Activated CD8-positive, alpha-beta memory T cell treated with anti-CD3 and anti-CD28 coated beads for 48 hours (primary cell): ENCODE measurements around the gene SKAP1.

ENCODE experiments used
- DNase-seq, 3 experiments: peaks; one replicate each; pipeline ENCODE4 v3.0.0-alpha.2; 2020; ENCODE audit warnings: low read depth in 2 of 3, low spot score in 2 of 3

Gene SKAP1

DNA sequence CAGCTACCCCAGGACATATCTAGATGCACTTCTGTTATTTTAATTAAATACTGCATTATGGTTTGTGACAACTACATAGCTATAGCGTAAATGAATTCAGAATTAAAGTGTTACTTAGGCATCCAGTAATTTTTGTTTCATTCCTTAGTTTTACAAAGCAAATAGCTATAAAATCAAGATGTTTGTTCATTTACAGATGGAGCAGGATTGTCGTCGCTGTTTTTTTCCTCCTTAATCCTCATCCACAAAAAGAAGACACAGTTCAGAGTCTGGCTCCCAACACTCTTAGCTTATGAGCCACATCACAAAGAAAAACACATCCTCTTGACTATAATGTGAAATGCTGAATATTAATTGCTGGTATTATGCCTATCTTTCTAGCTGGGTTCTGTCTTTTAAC is 278.8 kb downstream of the SKAP1 start:
- DNase-seq = no peak

DNA sequence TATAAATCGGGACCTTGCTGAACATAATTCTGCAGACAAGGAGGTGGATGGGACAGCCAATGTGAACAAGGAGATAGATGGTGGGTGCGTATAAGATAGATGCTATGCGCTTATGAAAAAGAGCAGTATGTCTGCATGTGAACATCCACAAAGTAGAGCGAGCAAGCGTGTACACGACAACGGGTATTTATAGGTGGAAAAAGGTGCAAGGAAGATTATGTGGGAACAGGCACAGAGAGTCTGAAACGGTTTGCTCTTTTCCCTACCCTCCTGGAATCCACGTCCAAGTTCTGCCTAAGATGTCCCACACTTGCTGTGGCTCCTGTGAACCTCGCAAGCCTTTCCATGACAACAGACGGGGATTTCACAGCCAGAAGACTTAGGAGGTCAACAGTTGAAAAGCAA is 279.4 kb downstream of the SKAP1 start:
- no peak for DNase-seq

DNA sequence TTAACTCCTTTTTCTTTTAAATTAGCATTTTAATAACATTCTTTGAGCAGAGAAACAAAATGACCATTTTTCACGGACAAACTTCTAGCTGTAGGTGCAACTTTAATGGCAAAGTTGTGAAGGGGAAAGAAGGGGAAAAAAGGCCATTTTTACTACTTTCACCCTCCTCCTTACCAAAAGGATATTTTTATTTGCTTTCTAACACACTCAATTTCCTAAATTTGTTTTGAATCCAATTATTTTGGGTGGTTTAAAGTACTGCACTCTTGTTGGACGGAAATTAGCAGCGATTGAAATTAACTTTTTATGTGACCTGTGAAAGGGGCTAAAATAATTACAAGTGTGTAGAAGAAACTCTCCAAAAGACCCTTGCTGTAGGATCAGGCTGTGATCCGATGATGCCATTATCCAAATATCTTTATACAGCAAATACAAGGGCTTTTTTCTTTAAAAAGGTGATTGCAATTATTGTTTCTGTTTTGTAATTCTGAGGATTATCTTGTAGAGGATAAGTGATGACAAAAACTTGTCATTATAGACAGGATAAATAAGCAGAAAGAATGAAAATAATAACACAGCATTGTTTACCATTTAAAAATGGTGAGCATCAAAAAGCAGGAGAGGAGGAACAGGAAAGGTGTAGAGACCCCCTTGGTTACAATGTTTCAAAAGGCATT is 280.1 kb downstream of the SKAP1 start:
- DNase-seq = no peak

DNA sequence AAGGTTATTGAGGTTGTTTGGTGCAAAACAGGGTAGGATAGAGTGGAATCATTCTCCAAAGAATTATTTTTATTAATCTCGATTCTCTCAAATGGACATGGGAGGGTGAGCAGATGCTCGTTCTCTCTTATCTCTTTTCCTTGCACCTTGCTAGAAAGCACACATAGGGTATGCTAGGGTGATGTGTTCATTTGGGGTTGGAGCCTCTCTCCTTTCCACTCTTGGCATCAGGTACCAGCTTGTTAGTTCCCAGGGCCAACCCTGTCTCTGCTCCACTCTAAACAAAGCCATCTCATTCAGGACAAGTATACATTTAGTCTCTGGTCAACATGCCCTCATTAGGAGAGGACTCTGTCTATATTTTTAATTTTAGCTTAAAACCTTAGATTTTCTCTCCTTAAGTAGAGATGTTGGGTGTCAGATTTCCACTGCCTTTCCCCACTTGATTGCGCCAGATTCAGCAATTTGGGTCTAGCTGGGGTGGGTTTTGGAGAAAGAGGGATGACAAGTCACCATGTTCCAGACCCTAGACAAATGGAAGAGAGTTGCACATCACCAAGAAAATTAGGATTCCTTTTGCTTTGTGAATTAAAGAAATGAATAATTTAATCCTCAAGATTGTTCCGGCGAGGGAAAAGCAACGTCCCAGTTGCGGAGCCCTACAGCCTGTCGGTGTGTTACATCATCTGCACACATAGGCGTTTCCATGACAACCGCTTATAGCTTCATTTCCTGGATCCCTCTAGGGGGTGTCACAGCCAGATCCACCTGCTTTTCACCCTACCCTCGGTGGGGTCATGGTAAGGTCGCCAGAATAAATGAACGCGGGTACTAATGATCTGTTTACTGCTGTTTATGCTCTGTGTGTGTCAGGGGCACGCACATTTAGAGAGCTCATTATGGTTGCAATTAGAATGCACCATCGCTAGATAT is 280.9 kb downstream of the SKAP1 start:
- no peak for DNase-seq

DNA sequence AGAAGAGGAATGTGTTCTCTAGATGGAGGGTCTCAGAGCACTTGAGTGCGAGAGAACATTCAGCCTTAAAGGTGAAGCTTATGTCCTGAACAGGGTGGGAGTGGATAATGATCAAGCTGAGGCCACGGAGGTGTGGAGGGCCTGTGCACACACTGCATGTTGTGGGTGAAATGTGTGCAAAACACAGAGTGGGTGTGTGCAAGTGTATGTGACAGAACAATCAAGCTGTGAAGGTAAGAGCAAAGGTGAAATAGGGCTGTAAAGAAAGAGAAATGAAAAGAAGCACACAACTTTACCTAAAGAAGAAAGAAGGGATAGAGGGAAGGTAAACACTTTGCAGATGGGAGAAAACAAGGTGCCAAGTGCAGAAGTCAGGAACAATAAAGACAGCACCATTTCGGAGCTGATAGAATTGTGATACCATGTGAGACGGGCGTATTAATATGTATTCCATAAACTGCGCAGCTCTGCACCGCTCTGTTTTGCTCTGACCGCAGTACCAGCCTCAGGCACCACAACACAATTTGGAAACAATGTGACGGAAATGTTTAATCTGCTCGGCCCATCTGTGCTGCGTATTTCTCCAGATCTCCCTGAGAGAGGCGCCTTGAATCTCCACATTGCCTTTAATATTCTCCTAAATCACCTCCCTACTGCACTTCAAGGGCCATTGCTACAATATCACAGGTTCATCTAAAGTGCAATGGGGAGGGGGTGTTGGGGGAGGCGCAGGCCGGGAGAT is 281.8 kb downstream of the SKAP1 start:
- DNase-seq = no peak

DNA sequence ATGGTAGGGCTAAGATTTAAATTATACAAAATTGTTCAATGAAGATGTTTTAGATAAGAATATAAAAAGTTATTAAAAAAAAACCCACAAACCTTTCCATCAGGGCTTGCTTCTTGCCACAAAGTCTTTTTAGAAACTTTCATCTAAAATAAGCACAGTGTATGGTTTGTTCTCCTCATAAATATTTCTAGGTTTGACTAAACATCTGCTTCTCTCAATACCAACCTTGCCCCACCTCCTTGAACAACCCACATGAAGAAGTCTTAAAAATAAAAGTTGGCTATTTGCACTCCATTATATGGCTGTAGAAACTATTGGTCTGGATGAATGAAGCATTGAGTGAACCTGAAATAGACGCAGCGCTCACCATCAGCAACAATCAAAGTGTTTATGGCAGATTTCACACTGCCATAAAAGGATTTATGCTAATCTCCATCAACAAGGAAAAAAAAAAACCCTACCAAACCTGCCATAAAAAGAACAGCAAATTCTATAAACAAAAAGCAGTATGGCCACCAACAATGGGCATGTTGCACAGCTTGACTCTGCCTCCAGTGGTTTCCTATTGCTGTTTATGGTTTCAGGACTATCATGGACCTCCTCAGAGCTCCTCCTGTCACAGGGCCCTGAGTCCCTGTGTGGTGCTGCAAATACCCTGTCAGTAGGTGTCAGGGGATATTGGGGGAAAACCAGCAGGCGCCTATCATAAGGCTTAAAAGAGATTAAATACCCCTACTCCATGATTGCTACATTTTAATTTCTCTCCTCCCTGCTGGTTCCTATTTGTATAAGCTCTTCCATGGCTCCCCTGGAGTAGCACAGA is 284.8 kb downstream of the SKAP1 start:
- DNase-seq = no peak

DNA sequence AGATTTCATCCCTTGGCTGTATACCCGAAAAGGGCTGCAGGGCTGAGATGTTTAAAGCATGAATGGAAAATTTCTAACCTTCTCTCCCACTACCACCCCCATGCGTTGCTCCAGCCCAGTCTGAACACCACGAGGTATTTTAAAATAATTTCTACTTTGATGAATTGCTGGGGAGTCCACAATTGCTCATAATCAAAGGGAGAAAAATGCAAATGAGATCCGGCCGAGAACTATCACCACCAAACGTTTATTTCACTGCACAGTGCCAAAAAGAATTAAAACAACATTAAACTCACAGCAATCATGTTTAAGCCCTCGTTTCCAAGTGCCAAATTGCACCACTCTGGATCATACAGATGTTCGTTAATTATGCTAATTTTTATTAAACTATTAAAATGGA is 285.8 kb downstream of the SKAP1 start:
- no peak for DNase-seq

DNA sequence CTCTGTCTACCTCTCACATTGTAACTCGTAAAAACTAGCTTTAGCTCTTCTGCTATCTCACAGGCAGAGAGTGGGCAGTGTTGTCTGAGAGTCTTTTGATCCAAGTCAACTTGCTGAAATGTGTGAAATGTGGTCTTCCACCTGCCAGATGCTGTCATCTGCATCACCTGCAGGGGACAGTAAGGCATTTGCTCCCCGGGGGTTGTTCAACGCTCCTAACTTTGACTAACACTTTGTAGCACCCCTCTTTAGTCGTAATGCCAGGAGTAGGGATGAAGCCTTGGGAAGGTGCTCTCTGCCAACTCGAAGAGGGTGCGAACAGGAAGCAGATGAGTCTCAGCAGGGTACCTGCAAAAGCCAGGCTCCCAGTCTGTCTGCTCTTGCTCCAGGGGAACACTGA is 286.4 kb downstream of the SKAP1 start:
- no peak for DNase-seq

DNA sequence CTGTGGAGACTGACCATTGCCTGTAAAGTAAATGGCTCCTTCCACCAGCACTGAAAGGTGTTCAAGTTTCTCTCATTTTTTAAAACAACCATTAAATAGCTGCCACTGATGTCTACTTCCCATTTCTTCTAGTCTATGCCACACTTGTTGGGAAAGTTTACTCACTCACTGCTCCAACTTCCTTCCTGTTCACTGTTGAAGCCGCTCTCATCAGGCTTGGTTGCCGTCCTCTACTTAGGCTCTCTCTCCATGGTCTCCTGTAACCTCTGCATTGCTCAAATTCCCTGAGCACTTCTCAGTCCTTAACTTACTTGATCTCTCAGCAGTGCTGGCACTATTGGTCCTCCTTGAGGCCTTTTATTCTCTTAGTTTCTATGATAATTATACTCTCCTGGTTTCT is 290.1 kb downstream of the SKAP1 start:
- no peak for DNase-seq

DNA sequence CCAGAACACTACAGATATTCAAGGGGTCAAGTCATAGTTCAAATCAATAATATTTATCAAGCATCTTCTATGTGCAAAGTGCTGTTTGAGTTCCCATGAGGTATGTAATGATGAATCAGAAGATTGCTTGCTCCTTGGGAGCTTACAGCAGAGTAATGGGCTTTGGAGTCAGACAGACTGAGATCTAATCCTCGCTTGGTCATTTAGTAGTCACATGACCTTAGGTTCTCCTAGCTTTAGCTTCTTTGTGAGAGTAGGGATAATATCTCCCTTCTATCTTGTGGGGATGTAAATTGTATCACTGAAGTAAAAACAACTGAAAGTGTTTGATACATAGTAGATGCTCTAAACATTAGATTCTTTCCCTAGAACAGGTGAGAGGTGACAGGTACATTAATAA is 292.4 kb downstream of the SKAP1 start:
- no peak for DNase-seq

DNA sequence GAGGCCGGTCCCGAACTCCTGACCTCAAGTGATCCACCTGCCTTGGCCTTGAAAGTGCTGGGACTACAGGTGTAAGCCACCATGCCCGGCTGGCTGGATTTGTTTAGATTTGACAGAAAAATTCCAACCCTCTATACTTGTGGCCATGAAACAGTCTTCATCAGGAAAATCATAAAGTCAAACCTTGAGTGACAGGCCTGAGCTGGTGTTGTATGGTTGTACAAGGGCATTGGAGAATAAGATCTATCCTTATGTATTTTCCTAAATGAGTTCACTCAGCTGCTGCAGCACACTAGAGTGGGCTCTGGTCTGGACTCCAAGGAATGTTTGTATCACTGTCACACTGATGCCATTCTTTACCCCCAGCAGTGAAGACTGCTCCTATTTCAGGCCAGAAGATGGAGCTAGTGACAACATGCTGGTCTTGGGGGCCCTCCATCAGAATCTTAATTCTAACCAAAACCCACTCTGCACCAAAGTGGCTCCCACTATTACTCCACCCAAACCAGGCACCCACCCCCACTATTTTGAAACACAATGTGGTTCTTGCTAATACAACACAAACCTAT is 295.0 kb downstream of the SKAP1 start:
- DNase-seq = no peak

DNA sequence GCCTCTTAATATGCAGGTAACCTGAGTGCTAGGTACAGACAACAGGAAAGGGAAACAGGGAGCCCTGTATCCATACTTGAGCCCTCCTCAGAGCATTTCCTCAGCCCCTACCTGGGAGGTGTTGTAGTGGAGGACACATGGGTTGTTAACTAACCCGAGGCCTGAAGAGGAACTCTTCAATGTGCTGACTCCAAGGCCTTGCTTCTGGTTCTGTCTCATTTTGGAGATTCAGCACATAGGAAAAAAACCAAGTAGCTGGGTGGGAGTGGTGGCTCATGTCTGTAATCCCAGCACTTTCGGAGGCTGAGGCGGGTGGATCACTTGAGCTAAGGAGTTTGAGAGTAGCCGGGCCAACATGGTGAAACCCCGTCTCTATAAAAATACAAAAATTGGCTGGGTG is 297.6 kb downstream of the SKAP1 start:
- DNase-seq = no peak

DNA sequence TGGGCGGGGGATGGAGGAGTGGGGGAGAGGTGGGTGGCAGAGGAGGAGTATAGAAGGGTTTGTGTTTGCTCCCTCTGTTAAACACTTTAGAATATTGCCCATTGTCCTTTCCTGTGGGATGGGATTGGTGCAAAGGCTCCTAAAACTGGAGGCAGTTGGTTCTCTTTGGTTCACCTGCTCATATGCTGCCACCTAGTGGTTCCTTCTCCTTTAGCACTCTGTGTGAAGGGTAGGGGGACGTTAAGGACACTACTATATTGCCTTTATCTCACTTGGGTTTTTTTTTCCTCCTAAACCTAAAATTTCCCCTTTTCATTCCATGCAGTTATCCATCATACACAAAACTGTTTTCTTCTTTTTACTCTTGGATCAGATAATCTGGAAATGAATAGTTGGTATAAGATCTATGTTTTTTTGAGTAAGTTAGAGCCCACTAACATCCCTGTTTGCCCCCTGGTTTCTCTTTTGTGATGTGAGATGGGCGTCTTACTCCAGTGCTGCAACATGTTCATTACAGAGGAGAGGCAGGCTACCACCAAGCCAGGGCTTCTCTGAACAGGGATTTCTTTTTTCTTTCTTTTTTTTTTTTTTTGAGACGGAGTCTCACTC is 298.7 kb downstream of the SKAP1 start:
- DNase-seq = no peak

DNA sequence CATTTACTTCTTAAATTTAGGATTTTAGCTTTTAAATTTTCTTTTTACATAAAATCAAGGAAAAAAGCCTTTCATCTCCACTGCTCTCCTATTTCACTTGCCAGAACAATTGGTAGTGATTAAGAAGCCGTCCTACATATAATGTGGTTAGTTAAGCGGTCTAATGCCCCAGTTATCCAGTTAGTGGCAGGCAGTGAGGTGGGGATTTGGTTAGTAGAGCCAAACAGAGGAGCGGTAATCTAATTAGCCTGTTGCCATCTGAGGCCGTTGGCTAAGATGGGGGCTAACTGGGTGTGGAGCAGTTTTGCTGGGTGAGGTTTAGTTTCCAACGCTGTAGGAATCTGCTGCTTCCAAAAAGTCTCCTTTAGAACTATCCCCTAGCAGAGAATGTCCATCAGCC is 300.0 kb downstream of the SKAP1 start:
- no peak for DNase-seq

DNA sequence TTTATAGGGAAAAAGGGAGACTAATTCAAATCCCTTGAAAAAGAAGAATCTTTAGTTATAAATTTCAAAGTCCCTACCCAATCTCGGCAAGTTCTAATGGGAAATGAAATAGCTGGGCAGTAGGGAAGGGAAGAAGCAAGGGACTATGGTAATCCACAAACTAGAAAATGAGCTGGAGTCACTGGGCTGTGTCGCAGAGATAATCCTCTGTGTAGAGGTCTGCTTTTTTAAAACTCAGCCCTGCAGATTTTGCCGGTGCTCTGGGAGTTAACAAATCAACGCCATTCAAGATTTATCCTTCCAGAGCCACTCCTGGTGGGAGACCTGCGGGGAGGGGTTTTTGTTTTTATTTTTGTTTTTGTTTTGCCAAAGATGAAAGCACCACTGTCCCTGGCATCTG is 301.6 kb downstream of the SKAP1 start:
- DNase-seq = no peak

DNA sequence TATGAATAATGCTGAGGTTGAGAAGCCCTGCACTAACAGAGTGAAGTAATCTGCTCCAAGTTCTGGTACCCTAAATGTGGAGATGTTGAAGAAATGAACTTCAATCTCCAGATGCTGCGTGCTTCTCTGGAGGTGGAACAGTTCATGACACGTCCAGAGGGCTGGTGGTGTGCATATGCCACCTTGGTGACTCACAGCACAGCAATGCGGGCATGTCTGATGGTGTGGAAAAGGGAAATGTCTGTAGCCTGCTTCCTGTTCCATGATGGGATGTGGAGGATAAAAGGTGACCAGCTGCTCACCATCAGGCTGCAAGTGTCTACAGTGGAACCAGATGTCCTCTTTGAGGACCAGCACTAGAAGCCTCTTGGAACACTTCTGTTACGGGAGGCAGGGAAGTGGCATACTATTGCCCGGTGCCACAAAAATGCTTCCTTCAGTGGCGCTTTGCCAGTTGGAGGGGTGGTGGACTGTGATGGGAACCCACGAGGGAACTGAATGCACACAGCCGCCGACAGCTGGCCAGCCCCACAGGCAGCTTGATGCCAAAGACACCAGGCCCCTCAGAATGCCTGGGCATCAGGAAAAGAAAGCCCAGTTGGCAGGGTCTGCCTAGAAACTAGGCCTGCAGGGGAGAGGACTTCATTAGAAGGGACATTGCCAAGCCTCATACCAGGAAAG is 302.5 kb downstream of the SKAP1 start:
- no peak for DNase-seq

DNA sequence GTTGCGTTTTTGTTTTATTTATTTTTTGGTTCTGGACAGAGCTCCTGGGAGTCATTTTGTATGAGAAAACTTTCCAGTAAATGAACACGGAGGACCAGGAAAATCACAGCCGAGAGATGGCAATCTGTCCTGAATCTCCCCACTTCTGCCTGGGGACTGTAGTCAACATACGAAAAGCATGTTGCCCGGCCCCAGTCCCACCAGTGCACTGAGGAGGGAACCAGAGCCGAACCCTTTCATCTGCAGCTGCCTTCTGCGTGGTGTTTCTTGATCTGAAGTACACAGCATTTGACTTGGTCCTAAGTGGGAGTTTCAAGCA is 303.5 kb downstream of the SKAP1 start:
- no peak for DNase-seq

DNA sequence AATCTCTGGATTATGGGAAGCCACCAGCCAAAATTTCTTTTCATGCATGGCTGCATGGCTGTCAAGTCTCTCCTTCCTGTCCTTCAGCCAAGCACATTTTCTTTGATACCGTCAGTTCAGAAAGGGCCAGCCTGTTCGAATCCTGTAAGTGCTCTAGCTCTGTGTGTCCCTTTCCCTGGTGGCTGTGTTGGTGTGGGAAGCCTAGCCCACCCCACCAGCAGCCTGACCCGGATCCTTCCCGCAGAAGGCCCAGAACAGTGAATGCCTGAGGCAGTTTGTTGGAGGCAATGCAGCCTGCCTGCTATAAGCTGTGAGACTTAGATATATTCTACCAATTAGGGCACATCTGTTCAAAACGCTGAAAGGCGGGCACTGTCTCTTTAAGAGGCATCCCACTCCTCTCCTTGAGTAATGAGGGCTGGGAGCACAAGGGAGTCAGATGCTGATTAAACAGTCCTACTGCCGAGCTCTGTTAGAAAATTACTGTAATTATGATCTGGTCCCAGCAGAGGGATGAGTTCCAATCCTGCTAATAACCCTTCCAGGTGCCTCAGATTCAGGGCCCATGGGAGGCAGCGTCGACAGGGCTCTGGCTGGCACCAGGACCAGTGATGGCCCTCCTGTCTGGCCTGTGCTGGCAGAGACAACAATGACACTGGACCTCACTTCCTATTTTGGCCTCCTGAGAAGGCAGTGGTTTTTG is 304.0 kb downstream of the SKAP1 start:
- DNase-seq = no peak

DNA sequence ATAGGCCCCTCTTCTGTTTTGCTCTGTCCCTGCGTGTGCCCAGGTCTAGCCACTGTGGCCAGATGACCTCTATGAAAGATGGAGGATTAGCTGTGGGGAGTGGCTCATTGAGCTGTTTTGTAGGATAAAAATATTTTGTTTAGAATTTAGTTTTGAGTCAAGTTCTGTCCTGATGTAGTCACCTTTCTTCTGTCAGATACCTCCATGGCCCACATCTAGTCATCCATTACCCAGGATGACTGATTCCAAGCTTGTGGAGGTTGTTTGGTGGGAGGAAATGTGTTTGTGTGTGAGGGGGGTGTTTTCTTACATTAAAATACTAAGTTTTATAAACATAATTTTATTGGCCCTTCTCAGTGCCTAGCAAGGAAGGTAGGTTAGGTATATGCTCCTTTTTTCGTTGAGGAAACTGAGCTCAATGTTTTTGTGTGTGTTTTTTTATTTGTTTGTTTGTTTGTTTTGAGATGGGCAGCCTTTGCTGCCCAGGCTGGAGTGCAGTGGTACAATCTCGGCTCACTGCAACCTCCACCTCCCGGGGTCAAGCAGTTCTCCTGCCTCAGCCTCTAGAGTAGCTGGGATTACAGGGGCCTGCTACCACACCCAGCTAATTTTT is 306.1 kb downstream of the SKAP1 start:
- DNase-seq = no peak
